Left lung (tissue), 10 donors: Measurements from ENCODE around the gene KMT2C. TPM values are rescaled to one million over a fixed set of nuclear protein-coding genes. Genes with fewer than 3 reads are reported as not detected.

Source experiments
- ATAC-seq: fragments of 200-7000 bp; cut with Tn5 transposase; one replicate; pipeline ENCODE4 v1.9.1; 2020; ENCODE audit warnings: moderate library complexity
- DNase-seq, 4 donors: peaks; one replicate each; pipeline ENCODE4 v3.0.0-alpha.2; 2013 to 2020
- H3K27ac ChIP-seq, 2 donors: fragments of 200-600 bp; sonication (generic) in 1 of 2; one replicate each; pipeline versions ENCODE4 v1.5.0 to v1.8.0; 2020 to 2021
- H3K27me3 ChIP-seq, 2 donors: fragments of 200-600 bp; sonication (generic) in 1 of 2; one replicate each; pipeline versions ENCODE4 v1.5.0 to v1.8.0; 2020 to 2021
- H3K36me3 ChIP-seq, 2 donors: fragments of 200-600 bp; sonication (generic) in 1 of 2; one replicate each; pipeline versions ENCODE4 v1.5.0 to v1.8.0; 2020 to 2021
- H3K4me1 ChIP-seq, 2 donors: fragments of 200-600 bp; one replicate each; pipeline ENCODE4 v1.8.0; 2021
- H3K4me3 ChIP-seq, 2 donors: fragments of 200-600 bp; sonication (generic) in 1 of 2; one replicate each; pipeline versions ENCODE4 v1.5.0 to v1.8.0; 2020 to 2021; ENCODE audit warnings: mild to moderate bottlenecking in 1 of 2
- H3K9me3 ChIP-seq, 2 donors: fragments of 200-600 bp; sonication (generic) in 1 of 2; one replicate each; pipeline versions ENCODE4 v1.5.0 to v1.8.0; 2020 to 2021
- intact Hi-C, 2 donors: fragments of 100-400 bp; cut with DNase I; formaldehyde crosslinking; loops; one replicate each; pipeline versions ENCODE4 v1.11.2 to v1.14.2; 2022
- polyA plus RNA-seq, 6 donors: library from polyadenylated mRNA; unstranded; fragments of 120-200 nt; gene quantifications; one replicate each; pipeline ENCODE4 v1.2.1, GENCODE V29; 2013; ENCODE audit not compliant: insufficient read length in 6 of 6
- total RNA-seq, 2 donors: library from RNA; stranded (reverse); fragmentation: NEBNext Ultra II Directional; extraction: Animal tissue kit (Norgen Biotek cat#: 25700); gene quantifications; one replicate each; pipeline ENCODE4 v1.2.1, GENCODE V29; 2021
- TF ChIP-seq, protein P1 (sequence below), 2 donors: fragments of 200-600 bp; sonication (generic) in 1 of 2; IDR thresholded peaks; one replicate each; pipeline versions ENCODE4 v1.5.0 to v1.8.0; 2021; ENCODE audit warnings: antibody characterized with exemption in 2 of 2
- donor health status: DM: no; HTN: yes; CAD: no.
- donor health status: DM: no; HTN: no; CAD: no.

The KMT2C gene
- total and polyA plus RNA-seq, 8 donors: 36.4 to 91.4 (median 42.1) TPM

DNA sequence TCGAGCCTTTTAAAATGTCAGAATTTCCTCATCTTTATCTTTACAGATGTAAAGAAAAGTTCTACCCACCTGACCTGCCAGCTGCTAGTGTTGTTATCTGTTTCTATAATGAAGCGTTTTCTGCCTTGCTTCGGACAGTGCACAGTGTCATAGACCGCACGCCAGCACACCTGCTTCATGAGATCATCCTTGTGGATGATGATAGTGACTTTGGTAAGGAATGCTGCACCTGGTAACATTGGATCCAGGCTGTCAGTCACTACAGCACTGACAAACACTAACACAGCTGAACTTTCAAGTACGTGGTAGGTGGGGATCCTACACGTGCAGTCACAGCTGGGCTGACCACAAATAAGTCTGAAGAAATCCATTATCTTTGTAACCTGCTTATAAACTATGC, 332.7 kb downstream of the KMT2C start:
- Histone ChIP-seq H3K4me3 (no peak overlapping the region), H3K4me1 (no peaks in the 10 kb centered on the region), H3K9me3 (no peaks in the 10 kb centered on the region), H3K27me3 (no peaks in the 10 kb centered on the region), H3K36me3 (peaks cover 0 to 42% of the 10 kb centered on the region in 2 donors), H3K27ac (no peak overlapping the region)
- TF ChIP-seq, protein P1, sequence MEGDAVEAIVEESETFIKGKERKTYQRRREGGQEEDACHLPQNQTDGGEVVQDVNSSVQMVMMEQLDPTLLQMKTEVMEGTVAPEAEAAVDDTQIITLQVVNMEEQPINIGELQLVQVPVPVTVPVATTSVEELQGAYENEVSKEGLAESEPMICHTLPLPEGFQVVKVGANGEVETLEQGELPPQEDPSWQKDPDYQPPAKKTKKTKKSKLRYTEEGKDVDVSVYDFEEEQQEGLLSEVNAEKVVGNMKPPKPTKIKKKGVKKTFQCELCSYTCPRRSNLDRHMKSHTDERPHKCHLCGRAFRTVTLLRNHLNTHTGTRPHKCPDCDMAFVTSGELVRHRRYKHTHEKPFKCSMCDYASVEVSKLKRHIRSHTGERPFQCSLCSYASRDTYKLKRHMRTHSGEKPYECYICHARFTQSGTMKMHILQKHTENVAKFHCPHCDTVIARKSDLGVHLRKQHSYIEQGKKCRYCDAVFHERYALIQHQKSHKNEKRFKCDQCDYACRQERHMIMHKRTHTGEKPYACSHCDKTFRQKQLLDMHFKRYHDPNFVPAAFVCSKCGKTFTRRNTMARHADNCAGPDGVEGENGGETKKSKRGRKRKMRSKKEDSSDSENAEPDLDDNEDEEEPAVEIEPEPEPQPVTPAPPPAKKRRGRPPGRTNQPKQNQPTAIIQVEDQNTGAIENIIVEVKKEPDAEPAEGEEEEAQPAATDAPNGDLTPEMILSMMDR (IDR thresholded peaks at IDR 0.05): no peak
- no peak for ATAC-seq
- intact Hi-C loops: no loop called here
- no peak for DNase-seq

DNA sequence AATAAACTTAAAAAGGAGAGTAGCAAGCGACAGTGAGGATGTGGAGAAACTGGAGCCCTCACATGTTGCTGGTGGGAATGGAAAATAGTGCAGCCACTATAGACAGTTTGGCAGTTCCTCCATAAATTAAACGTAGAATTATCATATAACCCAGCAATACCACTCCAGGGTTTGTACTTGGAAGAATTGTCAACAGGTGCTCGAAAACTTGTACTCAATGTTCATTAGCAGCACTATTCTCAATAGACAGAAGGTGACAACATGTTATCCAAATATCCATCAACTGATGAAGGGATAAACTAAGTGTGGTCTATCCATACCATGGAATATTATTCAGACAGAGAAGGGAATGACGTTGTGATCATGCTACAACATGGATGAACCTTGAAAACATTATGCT, 338.5 kb downstream of the KMT2C start:
- H3K27ac ChIP-seq: no peak overlapping the region
- no peaks in the 10 kb centered on the region for H3K9me3 ChIP-seq
- no peaks in the 10 kb centered on the region for H3K27me3 ChIP-seq
- DNase-seq (no peak), ATAC-seq (no peak)
- peaks cover 0 to 7% of the 10 kb centered on the region in 2 donors for H3K36me3 ChIP-seq
- no peaks in the 10 kb centered on the region for H3K4me1 ChIP-seq
- intact Hi-C loops: no loop called here
- TF ChIP-seq, protein P1 (IDR thresholded peaks at IDR 0.05): no peak
- no peak overlapping the region for H3K4me3 ChIP-seq

DNA sequence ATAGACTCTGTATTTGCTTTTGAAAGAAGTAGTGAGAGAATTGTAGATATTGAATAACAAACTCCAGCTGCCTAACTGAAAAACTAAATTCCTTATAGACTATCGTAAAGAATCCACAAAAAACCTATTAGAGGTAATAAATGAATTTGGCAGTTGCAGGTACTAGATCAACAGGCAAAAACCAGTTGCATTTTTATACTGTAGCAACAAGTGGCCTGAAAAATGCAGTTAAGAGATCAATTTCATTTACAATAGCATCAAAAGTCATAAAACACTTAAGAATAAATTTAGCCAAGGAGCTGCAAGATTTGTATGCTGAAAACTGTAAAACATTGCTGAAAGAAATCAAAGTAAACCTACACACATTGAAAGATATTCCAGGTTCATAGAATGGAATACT, 340.0 kb downstream of the KMT2C start:
- ATAC-seq: no peak
- no peak for DNase-seq
- intact Hi-C loops: no loop called here
- Histone ChIP-seq H3K9me3 (no peaks in the 10 kb centered on the region), H3K36me3 (peaks cover 0 to 5% of the 10 kb centered on the region in 2 donors), H3K4me1 (no peaks in the 10 kb centered on the region), H3K4me3 (no peak overlapping the region), H3K27me3 (no peaks in the 10 kb centered on the region), H3K27ac (no peak overlapping the region)
- TF ChIP-seq, protein P1 (IDR thresholded peaks at IDR 0.05): no peak

DNA sequence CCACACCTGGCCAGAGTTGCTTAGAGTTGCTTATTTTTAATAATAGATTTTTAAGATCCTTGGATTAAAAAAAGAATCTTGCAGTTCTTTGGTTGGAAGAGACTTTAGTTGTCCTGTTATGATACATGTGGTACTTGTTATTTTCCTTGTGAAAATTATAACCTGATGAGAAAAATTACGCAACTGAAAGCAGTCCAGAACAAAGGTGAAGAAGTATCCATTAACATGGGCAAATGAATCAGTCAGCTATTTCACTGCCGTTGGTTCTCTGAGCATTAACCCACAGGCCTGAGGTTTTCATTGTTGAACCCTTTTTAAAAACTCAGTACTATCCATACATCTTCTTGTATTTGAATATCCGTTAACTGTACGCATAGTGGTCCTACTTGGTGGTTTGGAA, 342.1 kb downstream of the KMT2C start:
- intact Hi-C loops: no loop called here
- DNase-seq: no peak

DNA sequence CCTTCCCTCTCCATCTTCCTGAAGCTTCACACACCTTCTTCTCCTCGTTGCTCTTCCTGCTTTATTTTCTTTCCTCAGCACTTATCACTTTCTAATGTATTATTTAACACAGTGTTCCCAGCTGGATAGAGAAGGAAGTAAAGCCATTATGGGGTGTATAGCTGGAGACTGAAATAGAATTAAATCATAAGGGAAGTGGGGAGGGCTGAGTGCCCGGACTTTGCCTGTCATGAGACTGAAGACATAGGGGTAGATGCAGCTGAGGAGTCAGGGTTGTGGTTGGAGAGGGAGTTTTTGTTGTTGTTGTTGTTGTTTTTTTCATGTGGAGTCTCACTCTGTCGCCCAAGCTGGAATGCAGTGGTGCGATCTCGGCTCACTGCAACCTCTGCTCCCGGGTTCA, 345.1 kb downstream of the KMT2C start:
- H3K4me1 ChIP-seq: no peaks in the 10 kb centered on the region
- intact Hi-C loops: no loop called here
- H3K27ac ChIP-seq: no peak overlapping the region
- no peak overlapping the region for H3K4me3 ChIP-seq
- peaks cover 4 to 15% of the 10 kb centered on the region in 2 donors for H3K9me3 ChIP-seq
- TF ChIP-seq, protein P1 (IDR thresholded peaks at IDR 0.05): no peak
- peak; percentile 22 for ATAC-seq
- no peaks in the 10 kb centered on the region for H3K27me3 ChIP-seq
- no peaks in the 10 kb centered on the region for H3K36me3 ChIP-seq
- no peak for DNase-seq

More for the DNA sequence above, 342.1 kb downstream of the KMT2C start:
- Histone ChIP-seq H3K9me3 (peaks cover 4 to 11% of the 10 kb centered on the region in 2 donors), H3K27ac (no peak overlapping the region), H3K27me3 (no peaks in the 10 kb centered on the region), H3K4me1 (no peaks in the 10 kb centered on the region), H3K36me3 (peaks cover 0 to 5% of the 10 kb centered on the region in 2 donors), H3K4me3 (no peak overlapping the region)
- TF ChIP-seq, protein P1 (IDR thresholded peaks at IDR 0.05): no peak
- ATAC-seq: no peak
